Upper lobe of right lung (tissue), 1 donor: ENCODE results near the gene SEC22C. TPM values are rescaled to one million over a fixed set of nuclear protein-coding genes. Genes with fewer than 3 reads are reported as not detected.

ENCODE experiments used
- ATAC-seq: fragments of 200-7000 bp; cut with Tn5 transposase; one replicate; pipeline ENCODE4 v1.9.1; 2020; ENCODE audit warnings: mild to moderate bottlenecking, moderate library complexity
- DNase-seq: peaks from one replicate; pipeline ENCODE4 v3.0.0-alpha.2; 2020
- H3K27ac ChIP-seq: fragments of 200-600 bp; one replicate; pipeline ENCODE4 v1.8.0; 2022
- H3K27me3 ChIP-seq: fragments of 200-600 bp; one replicate; pipeline ENCODE4 v1.8.0; 2022; ENCODE audit warnings: mild to moderate bottlenecking
- H3K36me3 ChIP-seq: fragments of 200-600 bp; one replicate; pipeline ENCODE4 v1.8.0; 2022
- H3K4me1 ChIP-seq: fragments of 200-600 bp; one replicate; pipeline ENCODE4 v1.8.0; 2022
- H3K4me3 ChIP-seq: fragments of 200-600 bp; one replicate; pipeline ENCODE4 v1.8.0; 2022; ENCODE audit warnings: mild to moderate bottlenecking
- H3K9me3 ChIP-seq: fragments of 200-600 bp; one replicate; pipeline ENCODE4 v1.8.0; 2022
- CTCF ChIP-seq: fragments of 200-600 bp; IDR thresholded peaks from one replicate; pipeline ENCODE4 v1.8.0; 2022; ENCODE audit warnings: antibody characterized with exemption
- intact Hi-C: fragments of 100-400 bp; cut with DNase I; formaldehyde crosslinking; loops from one replicate; pipeline ENCODE4 v1.11.0; 2022
- total RNA-seq: library from RNA; stranded (reverse); fragmentation: NEBNext Ultra II Directional; extraction: Animal tissue kit (Norgen Biotek cat#: 25700); gene quantifications from one replicate; pipeline ENCODE4 v1.2.1, GENCODE V29; 2021
- donor health status: DM: no; HTN: yes; CAD: no; lungs with severe emphysema.

Gene SEC22C
- total RNA-seq, 1 donor from 2014 or later = 48.6 TPM

DNA sequence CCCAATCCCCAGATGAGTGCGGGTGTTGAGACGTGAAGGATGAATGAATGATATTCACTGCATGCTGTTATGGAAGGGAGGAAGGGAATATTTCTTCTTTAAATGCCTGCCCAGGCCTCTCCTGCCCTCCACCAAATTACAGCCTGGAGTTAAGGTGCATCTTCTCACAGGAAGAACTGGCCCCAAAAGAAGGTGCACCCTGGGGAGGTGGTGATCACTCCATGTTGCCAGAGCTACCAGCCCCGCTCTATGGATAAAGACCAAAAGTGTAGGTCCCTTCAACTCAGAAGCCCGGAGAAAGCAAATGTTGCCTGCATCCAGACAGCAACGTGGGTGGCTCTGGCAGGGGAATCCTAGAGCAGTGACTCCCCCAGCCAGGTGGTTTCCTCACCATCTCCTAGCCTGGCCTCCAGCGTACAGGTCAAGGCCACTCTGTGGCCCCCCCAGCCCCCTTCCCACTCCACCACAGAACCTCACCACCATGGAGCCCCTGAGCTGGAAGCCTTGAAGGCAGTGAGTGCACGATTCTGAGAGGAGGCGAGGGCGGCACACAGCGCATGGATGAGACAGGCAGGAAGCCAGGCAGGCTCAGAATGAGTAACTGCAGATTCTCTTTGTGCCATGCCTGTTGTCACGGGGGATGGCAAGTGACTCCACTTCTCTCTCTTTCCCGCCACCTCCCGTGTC lies 82.8 kb downstream of the SEC22C start:
- TF ChIP-seq CTCF = no peak
- H3K9me3 ChIP-seq = no peaks in the 10 kb centered on the region
- ATAC-seq (no peak), DNase-seq (peak; percentile 48)
- H3K4me3 ChIP-seq = no peak overlapping the region
- intact Hi-C loops = no loop called here
- no peak overlapping the region for H3K27ac ChIP-seq
- H3K27me3 ChIP-seq = no peaks in the 10 kb centered on the region
- H3K4me1 ChIP-seq = peaks cover 12% of the 10 kb centered on the region
- H3K36me3 ChIP-seq = no peaks in the 10 kb centered on the region

DNA sequence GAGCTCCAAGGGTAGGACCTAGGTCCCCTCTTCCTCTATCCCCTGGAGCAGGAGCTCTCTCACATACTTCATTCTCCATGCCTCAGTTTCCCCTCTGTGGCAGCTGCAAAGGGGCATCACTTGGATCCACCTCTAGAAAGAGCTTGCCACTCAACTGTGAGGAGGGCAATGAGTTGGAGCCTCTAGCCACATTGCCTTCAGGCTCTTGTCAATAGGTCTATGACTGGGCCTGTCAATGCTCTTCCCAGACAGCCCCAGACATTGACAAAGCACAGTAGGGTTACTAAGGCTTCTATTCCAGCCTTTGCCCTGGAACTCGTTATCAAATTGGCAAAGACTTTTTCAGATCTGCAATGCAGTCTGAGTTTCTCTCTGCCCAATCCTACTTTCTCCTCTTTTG lies 83.7 kb downstream of the SEC22C start:
- Histone ChIP-seq H3K4me1 (peaks cover 12% of the 10 kb centered on the region), H3K9me3 (no peaks in the 10 kb centered on the region), H3K36me3 (no peaks in the 10 kb centered on the region), H3K4me3 (no peak overlapping the region), H3K27me3 (no peaks in the 10 kb centered on the region), H3K27ac (no peak overlapping the region)
- ATAC-seq (no peak), DNase-seq (no peak)
- intact Hi-C loops = no loop called here
- no peak for TF ChIP-seq CTCF

Other genes starting within 250 kb of the SEC22C start
- not detected for gene LYZL4, start 171.4 kb downstream of the SEC22C start, total RNA-seq
- gene VIPR1, start 79.3 kb downstream of the SEC22C start, total RNA-seq = 184 TPM
- 22.0 TPM for gene SS18L2, start 8.9 kb upstream of the SEC22C start, total RNA-seq
- gene NKTR, start 18.7 kb upstream of the SEC22C start, total RNA-seq = 92.1 TPM
- gene ZBTB47, start 71.7 kb upstream of the SEC22C start, total RNA-seq = 28.1 TPM
- not detected for gene KLHL40, start 103.6 kb upstream of the SEC22C start, total RNA-seq
- not detected for gene HHATL, start 120.8 kb upstream of the SEC22C start, total RNA-seq
- gene CCDC13, start 191.3 kb upstream of the SEC22C start, total RNA-seq = 0.87 TPM
- gene HIGD1A, start 222.5 kb upstream of the SEC22C start, total RNA-seq = 79.7 TPM
- gene ACKR2, start 227.5 kb upstream of the SEC22C start, total RNA-seq = 5.2 TPM